ENCODE data around the gene DLX3. TPM values are rescaled to one million over a fixed set of nuclear protein-coding genes. Genes with fewer than 3 reads are reported as not detected.

The DLX3 gene
- total RNA-seq, 1 experiment from 2014 or later: 4.9 TPM

DNA sequence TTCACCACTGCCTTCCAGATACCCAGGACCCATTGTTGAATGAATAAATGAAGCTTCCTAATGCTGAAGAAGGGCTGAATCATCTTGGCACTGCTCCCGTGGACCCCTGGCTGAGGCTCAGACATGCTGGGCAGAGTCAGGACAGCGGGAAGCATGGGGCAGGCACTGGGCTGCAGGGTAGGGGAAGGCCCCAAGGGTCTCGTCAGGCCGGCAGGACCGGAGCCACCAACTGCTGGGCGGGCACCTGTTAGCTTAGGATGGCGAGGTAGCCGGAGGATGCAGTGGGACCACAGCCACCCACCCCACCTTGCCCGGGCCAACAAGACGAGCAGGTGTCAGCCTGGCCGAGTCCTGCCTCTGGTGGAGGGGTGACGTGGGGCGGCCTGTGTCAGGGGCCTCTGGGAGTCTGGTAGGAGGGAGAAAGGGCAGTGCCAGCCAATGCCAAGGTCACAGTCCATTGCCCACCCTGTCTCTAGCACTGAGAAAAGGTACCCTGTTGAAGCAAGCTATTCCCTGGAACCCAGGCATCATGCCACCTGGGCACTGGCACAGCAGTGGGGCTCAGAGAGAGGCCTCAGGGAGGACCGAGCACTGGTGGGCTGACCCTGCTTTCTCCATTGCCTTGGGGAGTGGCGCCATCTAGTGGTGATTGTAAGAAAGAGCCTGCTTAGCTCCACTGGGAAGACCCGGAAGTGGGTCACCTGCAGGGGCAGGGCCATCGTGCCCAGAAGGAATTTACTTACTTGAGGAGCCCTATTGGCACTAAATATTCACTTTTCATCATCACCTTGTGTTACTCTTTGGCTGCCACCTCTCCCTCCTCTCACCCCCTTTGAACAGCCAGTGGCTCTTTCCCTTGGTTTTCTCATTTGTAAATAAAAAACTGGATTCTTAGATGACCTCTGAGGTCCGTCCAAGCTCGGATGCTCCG is 3.0 kb upstream of the DLX3 start:
- TF ChIP-seq, protein P1, sequence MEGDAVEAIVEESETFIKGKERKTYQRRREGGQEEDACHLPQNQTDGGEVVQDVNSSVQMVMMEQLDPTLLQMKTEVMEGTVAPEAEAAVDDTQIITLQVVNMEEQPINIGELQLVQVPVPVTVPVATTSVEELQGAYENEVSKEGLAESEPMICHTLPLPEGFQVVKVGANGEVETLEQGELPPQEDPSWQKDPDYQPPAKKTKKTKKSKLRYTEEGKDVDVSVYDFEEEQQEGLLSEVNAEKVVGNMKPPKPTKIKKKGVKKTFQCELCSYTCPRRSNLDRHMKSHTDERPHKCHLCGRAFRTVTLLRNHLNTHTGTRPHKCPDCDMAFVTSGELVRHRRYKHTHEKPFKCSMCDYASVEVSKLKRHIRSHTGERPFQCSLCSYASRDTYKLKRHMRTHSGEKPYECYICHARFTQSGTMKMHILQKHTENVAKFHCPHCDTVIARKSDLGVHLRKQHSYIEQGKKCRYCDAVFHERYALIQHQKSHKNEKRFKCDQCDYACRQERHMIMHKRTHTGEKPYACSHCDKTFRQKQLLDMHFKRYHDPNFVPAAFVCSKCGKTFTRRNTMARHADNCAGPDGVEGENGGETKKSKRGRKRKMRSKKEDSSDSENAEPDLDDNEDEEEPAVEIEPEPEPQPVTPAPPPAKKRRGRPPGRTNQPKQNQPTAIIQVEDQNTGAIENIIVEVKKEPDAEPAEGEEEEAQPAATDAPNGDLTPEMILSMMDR (IDR thresholded peaks at IDR 0.05; ENCODE audit: insufficient read depth in 1 of 2, low read depth in 1 of 2, low read length in 1 of 2, severe bottlenecking in 1 of 2, unreplicated experiment in 1 of 2): peak; percentile 63 to 72
- intact Hi-C loops (cut with micrococcal nuclease; ENCODE audit: unreplicated experiment): loop anchor here (1.0 to 5.0 kb wide), 2 partner anchors 137 to 431 kb away; no protein-coding TSS in a partner anchor
- BruUV-seq (replicated peaks): no TSS peak
- Mint-ChIP-seq H3K4me3 (ENCODE audit: unreplicated experiment) (peak overlapping the region; percentile 31), H3K36me3 (ENCODE audit: insufficient read depth, unreplicated experiment) (peaks cover 7% of the 10 kb centered on the region), H3K4me1 (ENCODE audit: low read depth, unreplicated experiment) (peaks cover 14% of the 10 kb centered on the region), H3K27ac (ENCODE audit: unreplicated experiment) (no peak overlapping the region), H3K9me3 (ENCODE audit: unreplicated experiment) (no peaks in the 10 kb centered on the region), H3K27me3 (ENCODE audit: insufficient read depth, unreplicated experiment) (peaks cover 14% of the 10 kb centered on the region)
- no peaks in the 10 kb centered on the region for H3K9me3 ChIP-seq
- H3K4me3 ChIP-seq (ENCODE audit: low read depth, low read length): no peak overlapping the region
- no peaks in the 10 kb centered on the region for H3K27me3 ChIP-seq (replicated peaks; ENCODE audit: control insufficient read depth, insufficient read depth, low read length)
- no peaks in the 10 kb centered on the region for H3K36me3 ChIP-seq (ENCODE audit: control insufficient read depth, insufficient read depth, low read length)
- POLR2A ChIA-PET: no interaction called here
- peak; percentile 76 to 82 for DNase-seq
- CTCF ChIA-PET: interaction anchor here (0.6 to 3.1 kb wide), 12 partner anchors 45 to 321 kb away, joined by 3 to 24 read pairs (median 5); no protein-coding TSS in a partner anchor
- no peaks in the 10 kb centered on the region for H3K4me1 ChIP-seq

DNA sequence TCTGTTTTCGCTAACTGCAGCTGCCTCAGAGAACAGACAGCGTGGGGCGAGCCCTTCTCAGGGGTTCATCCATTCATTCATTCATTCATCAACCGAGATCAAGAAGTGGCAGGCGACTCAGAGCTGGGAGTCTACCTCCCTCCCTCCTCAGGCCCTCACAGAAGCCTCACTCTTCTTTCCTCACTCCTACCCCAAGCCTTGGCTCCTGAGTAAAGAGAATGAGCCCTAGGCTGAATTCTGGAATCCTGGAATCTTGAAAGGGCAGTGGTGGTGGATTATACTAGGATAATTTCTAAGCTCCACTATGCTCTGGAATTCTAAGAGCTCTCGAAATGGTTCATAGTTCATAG is 2.3 kb upstream of the DLX3 start:
- BruUV-seq (replicated peaks): no TSS peak
- Histone ChIP-seq H3K36me3 (ENCODE audit: control insufficient read depth, insufficient read depth, low read length) (no peaks in the 10 kb centered on the region), H3K27me3 (replicated peaks; ENCODE audit: control insufficient read depth, insufficient read depth, low read length) (no peaks in the 10 kb centered on the region), H3K4me3 (ENCODE audit: low read depth, low read length) (peak overlapping the region; percentile 38; the same call in 1 of the 2 replicates), H3K9me3 (no peaks in the 10 kb centered on the region), H3K4me1 (no peaks in the 10 kb centered on the region)
- intact Hi-C loops (cut with micrococcal nuclease; ENCODE audit: unreplicated experiment): loop anchor here (5.0 kb wide), 1 partner anchor 430 kb away; no protein-coding TSS in a partner anchor
- TF ChIP-seq, protein P1 (IDR thresholded peaks at IDR 0.05; ENCODE audit: insufficient read depth in 1 of 2, low read depth in 1 of 2, low read length in 1 of 2, severe bottlenecking in 1 of 2, unreplicated experiment in 1 of 2): no peak
- no peak for DNase-seq
- POLR2A ChIA-PET: no interaction called here
- Mint-ChIP-seq H3K4me3 (ENCODE audit: unreplicated experiment) (peak overlapping the region; percentile 31), H3K36me3 (ENCODE audit: insufficient read depth, unreplicated experiment) (peaks cover 7% of the 10 kb centered on the region), H3K4me1 (ENCODE audit: low read depth, unreplicated experiment) (peaks cover 14% of the 10 kb centered on the region), H3K9me3 (ENCODE audit: unreplicated experiment) (no peaks in the 10 kb centered on the region), H3K27me3 (ENCODE audit: insufficient read depth, unreplicated experiment) (peaks cover 14% of the 10 kb centered on the region), H3K27ac (ENCODE audit: unreplicated experiment) (no peak overlapping the region)
- CTCF ChIA-PET: interaction anchor here (0.9 to 3.1 kb wide), 6 partner anchors 99 to 144 kb away, joined by 3 to 24 read pairs (median 6); no protein-coding TSS in a partner anchor

GRCh38 chr17:49996495-49997300 is 1.7 kb upstream of the DLX3 start:
- peaks cover 14% of the 10 kb centered on the region for H3K4me1 Mint-ChIP-seq (ENCODE audit: low read depth, unreplicated experiment)
- no TSS peak for BruUV-seq (replicated peaks)
- TF ChIP-seq, protein P1 (IDR thresholded peaks at IDR 0.05; ENCODE audit: insufficient read depth in 1 of 2, low read depth in 1 of 2, low read length in 1 of 2, severe bottlenecking in 1 of 2, unreplicated experiment in 1 of 2): peak; percentile 72 to 79
- H3K27me3 ChIP-seq (replicated peaks; ENCODE audit: control insufficient read depth, insufficient read depth, low read length): no peaks in the 10 kb centered on the region
- CTCF ChIA-PET: interaction anchor here (0.6 to 3.1 kb wide), 11 partner anchors 19 to 144 kb away, joined by 3 to 24 read pairs (median 5); no protein-coding TSS in a partner anchor
- POLR2A ChIA-PET: no interaction called here
- peak in 1 of 2 experiments; percentile 71 for DNase-seq
- H3K27ac Mint-ChIP-seq (ENCODE audit: unreplicated experiment): no peak overlapping the region
- H3K4me3 Mint-ChIP-seq (ENCODE audit: unreplicated experiment): peak overlapping the region; percentile 60
- H3K4me1 ChIP-seq: no peaks in the 10 kb centered on the region
- no peaks in the 10 kb centered on the region for H3K9me3 Mint-ChIP-seq (ENCODE audit: unreplicated experiment)
- H3K4me3 ChIP-seq (ENCODE audit: low read depth, low read length): peak overlapping the region; percentile 38
- no peaks in the 10 kb centered on the region for H3K36me3 ChIP-seq (ENCODE audit: control insufficient read depth, insufficient read depth, low read length)
- peaks cover 7% of the 10 kb centered on the region for H3K36me3 Mint-ChIP-seq (ENCODE audit: insufficient read depth, unreplicated experiment)
- peaks cover 14% of the 10 kb centered on the region for H3K27me3 Mint-ChIP-seq (ENCODE audit: insufficient read depth, unreplicated experiment)
- no peaks in the 10 kb centered on the region for H3K9me3 ChIP-seq
- intact Hi-C loops (cut with micrococcal nuclease; ENCODE audit: unreplicated experiment): loop anchor here (1.0 to 5.0 kb wide), 2 partner anchors 116 to 429 kb away; no protein-coding TSS in a partner anchor
